Measurements from ENCODE around the gene MOV10. TPM values are rescaled to one million over a fixed set of nuclear protein-coding genes. Genes with fewer than 3 reads are reported as not detected.

The MOV10 gene
- total RNA-seq, 1 donor from 2014 or later: 66.2 TPM

GRCh38 chr1:112696578-112697314 is 22.3 kb downstream of the MOV10 start:
- Mint-ChIP-seq H3K9me3 (no peaks in the 10 kb centered on the region), H3K36me3 (ENCODE audit: low read depth) (peaks cover 41% of the 10 kb centered on the region), H3K27me3 (ENCODE audit: insufficient read depth) (no peaks in the 10 kb centered on the region), H3K4me3 (no peak overlapping the region), H3K4me1 (ENCODE audit: low read depth) (peaks cover 26% of the 10 kb centered on the region), H3K27ac (no peak overlapping the region)
- intact Hi-C loops (cut with micrococcal nuclease): no loop called here
- DNase-seq (ENCODE audit: low spot score): no peak

GRCh38 chr1:112697781-112698201 is 23.3 kb downstream of the MOV10 start:
- Mint-ChIP-seq H3K27me3 (ENCODE audit: insufficient read depth) (no peaks in the 10 kb centered on the region), H3K36me3 (ENCODE audit: low read depth) (peaks cover 43% of the 10 kb centered on the region), H3K4me3 (no peak overlapping the region), H3K27ac (no peak overlapping the region), H3K4me1 (ENCODE audit: low read depth) (peaks cover 36% of the 10 kb centered on the region), H3K9me3 (no peaks in the 10 kb centered on the region)
- DNase-seq (ENCODE audit: low spot score): no peak
- intact Hi-C loops (cut with micrococcal nuclease): no loop called here

- Mint-ChIP-seq H3K27ac (peak overlapping the region; percentile 5), H3K9me3 (no peaks in the 10 kb centered on the region), H3K4me3 (no peak overlapping the region), H3K36me3 (ENCODE audit: low read depth) (peaks cover 44% of the 10 kb centered on the region), H3K4me1 (ENCODE audit: low read depth) (peaks cover 45% of the 10 kb centered on the region), H3K27me3 (ENCODE audit: insufficient read depth) (no peaks in the 10 kb centered on the region)
- no peak for DNase-seq (ENCODE audit: low spot score)
- intact Hi-C loops (cut with micrococcal nuclease): no loop called here
Measured at GRCh38 chr1:112698366-112699310, 24.2 kb downstream of the MOV10 start.

GRCh38 chr1:112699425-112700144 is 25.1 kb downstream of the MOV10 start:
- Mint-ChIP-seq H3K9me3 (no peaks in the 10 kb centered on the region), H3K27ac (peak overlapping the region; percentile 92), H3K36me3 (ENCODE audit: low read depth) (peaks cover 44% of the 10 kb centered on the region), H3K4me3 (no peak overlapping the region), H3K4me1 (ENCODE audit: low read depth) (peaks cover 54% of the 10 kb centered on the region), H3K27me3 (ENCODE audit: insufficient read depth) (no peaks in the 10 kb centered on the region)
- intact Hi-C loops (cut with micrococcal nuclease): loop anchor here (2.0 to 10.0 kb wide), 2 partner anchors 15 to 1235 kb away; partner anchors contain the start of gene PPM1J
- no peak for DNase-seq (ENCODE audit: low spot score)

GRCh38 chr1:112700290-112701226 is 26.1 kb downstream of the MOV10 start:
- peaks cover 64% of the 10 kb centered on the region for H3K4me1 Mint-ChIP-seq (ENCODE audit: low read depth)
- H3K36me3 Mint-ChIP-seq (ENCODE audit: low read depth): peaks cover 44% of the 10 kb centered on the region
- peak overlapping the region; percentile 92 for H3K27ac Mint-ChIP-seq
- peak; percentile 65 for DNase-seq (ENCODE audit: low spot score)
- no peaks in the 10 kb centered on the region for H3K27me3 Mint-ChIP-seq (ENCODE audit: insufficient read depth)
- peak overlapping the region; percentile 57 for H3K4me3 Mint-ChIP-seq
- no peaks in the 10 kb centered on the region for H3K9me3 Mint-ChIP-seq
- intact Hi-C loops (cut with micrococcal nuclease): loop anchor here (2.0 to 10.0 kb wide), 2 partner anchors 14 to 1234 kb away; partner anchors contain the start of gene PPM1J

- Mint-ChIP-seq H3K4me3 (peak overlapping the region; percentile 57), H3K4me1 (ENCODE audit: low read depth) (peaks cover 68% of the 10 kb centered on the region), H3K9me3 (no peaks in the 10 kb centered on the region), H3K27me3 (ENCODE audit: insufficient read depth) (no peaks in the 10 kb centered on the region), H3K36me3 (ENCODE audit: low read depth) (peaks cover 44% of the 10 kb centered on the region), H3K27ac (peak overlapping the region; percentile 92)
- intact Hi-C loops (cut with micrococcal nuclease): loop anchor here (2.0 to 10.0 kb wide), 2 partner anchors 13 to 1233 kb away; partner anchors contain the start of gene PPM1J
- DNase-seq (ENCODE audit: low spot score): no peak
Measured at GRCh38 chr1:112701227-112702066, 27.0 kb downstream of the MOV10 start.

GRCh38 chr1:112702067-112702395 is 27.6 kb downstream of the MOV10 start:
- Mint-ChIP-seq H3K27ac (peak overlapping the region; percentile 77), H3K4me3 (peak overlapping the region; percentile 24)
- intact Hi-C loops (cut with micrococcal nuclease): loop anchor here (10.0 kb wide), 1 partner anchor 1233 kb away; no protein-coding TSS in a partner anchor

GRCh38 chr1:112702420-112703261 is 28.2 kb downstream of the MOV10 start:
- Mint-ChIP-seq H3K27ac (peak overlapping the region; percentile 77), H3K9me3 (no peaks in the 10 kb centered on the region), H3K27me3 (ENCODE audit: insufficient read depth) (no peaks in the 10 kb centered on the region), H3K4me3 (peak overlapping the region; percentile 60), H3K36me3 (ENCODE audit: low read depth) (peaks cover 35% of the 10 kb centered on the region), H3K4me1 (ENCODE audit: low read depth) (peaks cover 71% of the 10 kb centered on the region)
- no peak for DNase-seq (ENCODE audit: low spot score)
- intact Hi-C loops (cut with micrococcal nuclease): loop anchor here (10.0 kb wide), 1 partner anchor 1232 kb away; no protein-coding TSS in a partner anchor

More at GRCh38 chr1:112702067-112702395, 27.6 kb downstream of the MOV10 start:
- no peaks in the 10 kb centered on the region for H3K27me3 Mint-ChIP-seq (ENCODE audit: insufficient read depth)
- no peaks in the 10 kb centered on the region for H3K9me3 Mint-ChIP-seq
- peaks cover 39% of the 10 kb centered on the region for H3K36me3 Mint-ChIP-seq (ENCODE audit: low read depth)
- DNase-seq (ENCODE audit: low spot score): no peak
- H3K4me1 Mint-ChIP-seq (ENCODE audit: low read depth): peaks cover 68% of the 10 kb centered on the region

GRCh38 chr1:112703706-112704105 is 29.2 kb downstream of the MOV10 start:
- intact Hi-C loops (cut with micrococcal nuclease): loop anchor here (2.0 to 10.0 kb wide), 2 partner anchors 37 to 1231 kb away; no protein-coding TSS in a partner anchor
- Mint-ChIP-seq H3K4me1 (ENCODE audit: low read depth) (peaks cover 74% of the 10 kb centered on the region), H3K9me3 (no peaks in the 10 kb centered on the region), H3K27ac (peak overlapping the region; percentile 91), H3K4me3 (peak overlapping the region; percentile 80), H3K27me3 (ENCODE audit: insufficient read depth) (peaks cover 7% of the 10 kb centered on the region), H3K36me3 (ENCODE audit: low read depth) (peaks cover 30% of the 10 kb centered on the region)
- DNase-seq (ENCODE audit: low spot score): no peak

- DNase-seq (ENCODE audit: low spot score): no peak
- Mint-ChIP-seq H3K4me1 (ENCODE audit: low read depth) (peaks cover 75% of the 10 kb centered on the region), H3K27me3 (ENCODE audit: insufficient read depth) (peaks cover 7% of the 10 kb centered on the region), H3K9me3 (no peaks in the 10 kb centered on the region), H3K36me3 (ENCODE audit: low read depth) (peaks cover 25% of the 10 kb centered on the region), H3K4me3 (peak overlapping the region; percentile 80), H3K27ac (peak overlapping the region; percentile 91)
- intact Hi-C loops (cut with micrococcal nuclease): loop anchor here (2.0 to 10.0 kb wide), 2 partner anchors 38 to 1230 kb away; no protein-coding TSS in a partner anchor
Measured at GRCh38 chr1:112704391-112704933, 30.0 kb downstream of the MOV10 start.
